Ovary (tissue), 3 donors: ENCODE measurements around the gene CYFIP1.

Source experiments
- CTCF ChIP-seq, 3 donors: fragments of 450-650 bp in 2 of 3; fragments of 200-600 bp in 1 of 3; IDR thresholded peaks; one replicate each; pipeline versions ENCODE4 v1.5.1 to v1.8.0; 2016 to 2022; ENCODE audit warnings: antibody characterized with exemption in 3 of 3, mild to moderate bottlenecking in 1 of 3
- EP300 ChIP-seq: sonication (generic); formaldehyde crosslinking; IDR thresholded peaks from one replicate; pipeline ENCODE4 v1.6.1; 2017; ENCODE audit warnings: antibody characterized with exemption
- POLR2A ChIP-seq: fragments of 450-650 bp; IDR thresholded peaks from one replicate; pipeline ENCODE4 v1.6.1; 2017; ENCODE audit warnings: antibody characterized with exemption, mild to moderate bottlenecking, moderate library complexity
- donor health status: DM: no; HTN: no; CAD: no.

GRCh38 chr15:22954326-22954725 lies 25.8 kb downstream of the CYFIP1 start:
- TF ChIP-seq CTCF (IDR thresholded peaks at IDR 0.05) (no peak), POLR2A (no peak), EP300 (no peak)
